ENCODE results near the gene MMP27. TPM values are rescaled to one million over a fixed set of nuclear protein-coding genes. Genes with fewer than 3 reads are reported as not detected.
"Not testable (repeated sequence)": the region's sequence is repeated elsewhere in the genome, so short reads cannot be mapped to it uniquely, and the experiment has no call there.

MMP27 gene
- total RNA-seq, 6 donors from 2014 or later: not detected

DNA sequence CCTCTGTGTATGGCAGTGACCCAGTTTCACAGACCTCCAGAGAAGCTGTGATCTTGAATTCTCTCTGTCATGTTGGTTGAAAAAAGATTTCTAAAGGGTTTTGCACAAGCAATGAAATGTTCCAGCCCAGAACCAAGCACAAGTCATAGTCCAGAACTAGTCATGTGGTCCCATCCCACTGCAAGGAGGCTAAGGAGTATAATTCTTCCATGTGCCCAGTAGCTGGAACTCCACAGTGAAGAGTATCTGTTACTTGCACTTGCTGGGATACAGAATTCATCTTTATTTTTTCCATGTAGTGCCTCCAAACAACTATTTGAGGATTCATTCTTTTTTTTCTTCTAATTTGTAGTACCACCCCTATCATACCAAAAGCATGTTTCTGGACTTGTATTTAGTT is 29.1 kb upstream of the MMP27 start:
- Histone ChIP-seq H3K36me3 (no peaks in the 10 kb centered on the region), H3K27me3 (no peaks in the 10 kb centered on the region), H3K9me3 (no peaks in the 10 kb centered on the region), H3K27ac (no peak overlapping the region), H3K4me3 (no peak overlapping the region), H3K4me1 (peaks cover 0 to 5% (median 2%) of the 10 kb centered on the region in 4 donors)
- DNase-seq (no peak), ATAC-seq (ENCODE audit: low FRiP score in 2 of 2) (no peak)
- no peak for TF ChIP-seq EP300 (IDR thresholded peaks at IDR 0.05)
- no peak for TF ChIP-seq POLR2A (IDR thresholded peaks at IDR 0.05)
- TF ChIP-seq POLR2AphosphoS5 (IDR thresholded peaks at IDR 0.05): no peak
- TF ChIP-seq, protein P1, sequence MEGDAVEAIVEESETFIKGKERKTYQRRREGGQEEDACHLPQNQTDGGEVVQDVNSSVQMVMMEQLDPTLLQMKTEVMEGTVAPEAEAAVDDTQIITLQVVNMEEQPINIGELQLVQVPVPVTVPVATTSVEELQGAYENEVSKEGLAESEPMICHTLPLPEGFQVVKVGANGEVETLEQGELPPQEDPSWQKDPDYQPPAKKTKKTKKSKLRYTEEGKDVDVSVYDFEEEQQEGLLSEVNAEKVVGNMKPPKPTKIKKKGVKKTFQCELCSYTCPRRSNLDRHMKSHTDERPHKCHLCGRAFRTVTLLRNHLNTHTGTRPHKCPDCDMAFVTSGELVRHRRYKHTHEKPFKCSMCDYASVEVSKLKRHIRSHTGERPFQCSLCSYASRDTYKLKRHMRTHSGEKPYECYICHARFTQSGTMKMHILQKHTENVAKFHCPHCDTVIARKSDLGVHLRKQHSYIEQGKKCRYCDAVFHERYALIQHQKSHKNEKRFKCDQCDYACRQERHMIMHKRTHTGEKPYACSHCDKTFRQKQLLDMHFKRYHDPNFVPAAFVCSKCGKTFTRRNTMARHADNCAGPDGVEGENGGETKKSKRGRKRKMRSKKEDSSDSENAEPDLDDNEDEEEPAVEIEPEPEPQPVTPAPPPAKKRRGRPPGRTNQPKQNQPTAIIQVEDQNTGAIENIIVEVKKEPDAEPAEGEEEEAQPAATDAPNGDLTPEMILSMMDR (IDR thresholded peaks at IDR 0.05): no peak

- Histone ChIP-seq H3K27ac (no peak overlapping the region), H3K9me3 (no peaks in the 10 kb centered on the region), H3K4me3 (no peak overlapping the region), H3K4me1 (peaks cover 0 to 5% (median 2%) of the 10 kb centered on the region in 4 donors), H3K27me3 (no peaks in the 10 kb centered on the region), H3K36me3 (no peaks in the 10 kb centered on the region)
- 54 to 62% methylated on average over 8 of the region's 8 CpGs for WGBS, 2 donors
- peak; percentile 67 to 71 for ATAC-seq (ENCODE audit: low FRiP score in 2 of 2)
- no peak for TF ChIP-seq POLR2AphosphoS5 (IDR thresholded peaks at IDR 0.05)
- TF ChIP-seq, protein P1 (IDR thresholded peaks at IDR 0.05): peak; percentile 46 to 74 (median 56)
- DNase-seq: peak in 1 of 2 donors; percentile 59
Measured at GRCh38 chr11:102733232-102733875, 27.8 kb upstream of the MMP27 start.

DNA sequence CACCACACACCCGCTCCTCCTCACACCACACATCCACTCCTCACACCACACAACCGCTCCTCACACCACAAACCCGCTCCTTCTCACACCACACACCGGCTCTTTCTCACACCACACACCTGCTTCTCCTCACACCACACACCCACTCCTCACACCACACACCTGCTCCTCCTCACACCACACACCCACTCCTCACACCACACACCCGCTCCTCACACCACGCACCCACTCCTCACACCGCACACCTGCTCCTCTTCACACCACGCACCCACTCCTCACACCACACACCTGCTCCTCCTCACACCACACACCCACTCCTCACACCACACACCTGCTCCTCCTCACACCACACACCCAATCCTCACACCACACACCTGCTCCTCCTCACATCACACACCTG is 25.4 kb upstream of the MMP27 start:
- ATAC-seq (ENCODE audit: low FRiP score in 2 of 2): peak; percentile 35 to 69
- H3K27me3 ChIP-seq, H3K4me3 ChIP-seq, DNase-seq, H3K36me3 ChIP-seq, H3K9me3 ChIP-seq, H3K27ac ChIP-seq, H3K4me1 ChIP-seq: not testable (repeated sequence)
- WGBS, 2 donors: 54 to 63% methylated on average over 8 of the region's 8 CpGs

GRCh38 chr11:102729849-102730815 is 24.6 kb upstream of the MMP27 start:
- H3K27ac ChIP-seq: no peak overlapping the region
- WGBS, 2 donors: 45 to 46% methylated on average over 9 of the region's 9 CpGs
- no peak overlapping the region for H3K4me3 ChIP-seq
- DNase-seq (no peak), ATAC-seq (ENCODE audit: low FRiP score in 2 of 2) (no peak)
- TF ChIP-seq POLR2AphosphoS5 (IDR thresholded peaks at IDR 0.05) (no peak), EP300 (IDR thresholded peaks at IDR 0.05) (no peak), POLR2A (IDR thresholded peaks at IDR 0.05) (no peak)
- TF ChIP-seq, protein P1 (IDR thresholded peaks at IDR 0.05): no peak
- H3K4me1 ChIP-seq: peaks cover 0 to 5% (median 4%) of the 10 kb centered on the region in 4 donors
- H3K9me3 ChIP-seq: no peaks in the 10 kb centered on the region
- H3K27me3 ChIP-seq: no peaks in the 10 kb centered on the region
- H3K36me3 ChIP-seq: no peaks in the 10 kb centered on the region

DNA sequence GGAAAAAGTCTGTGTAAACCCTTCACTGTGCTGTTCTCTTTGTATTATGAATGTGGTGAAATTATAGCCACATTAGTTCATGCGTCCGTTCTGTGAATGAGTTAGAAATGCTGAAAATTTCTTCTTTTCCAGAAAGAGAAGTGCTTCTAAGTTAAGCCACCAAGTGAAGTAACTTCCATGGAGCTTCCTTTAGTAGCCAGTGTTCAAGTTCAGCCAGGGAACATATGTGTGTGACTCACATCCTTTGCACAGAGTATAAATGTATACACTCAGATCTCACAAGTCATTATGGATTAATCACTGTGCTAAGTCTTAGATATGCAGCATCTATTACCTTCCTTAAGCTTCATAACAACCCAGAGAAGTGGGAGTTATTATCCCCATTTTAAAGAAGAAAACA is 22.3 kb upstream of the MMP27 start:
- H3K27me3 ChIP-seq: no peaks in the 10 kb centered on the region
- TF ChIP-seq POLR2A (IDR thresholded peaks at IDR 0.05): no peak
- TF ChIP-seq, protein P1 (IDR thresholded peaks at IDR 0.05): no peak
- 76 to 78% methylated on average over 2 of the region's 2 CpGs for WGBS, 2 donors
- H3K9me3 ChIP-seq: no peaks in the 10 kb centered on the region
- H3K4me1 ChIP-seq: peaks cover 0 to 5% (median 4%) of the 10 kb centered on the region in 4 donors
- H3K27ac ChIP-seq: no peak overlapping the region
- peak; percentile 58 to 77 for ATAC-seq (ENCODE audit: low FRiP score in 2 of 2)
- DNase-seq: no peak
- H3K4me3 ChIP-seq: no peak overlapping the region
- no peaks in the 10 kb centered on the region for H3K36me3 ChIP-seq

Measured in upper lobe of left lung (tissue), 6 donors.